GM12874 (cell line): ENCODE results near the gene THAP4.

Experiments used
- CTCF ChIP-seq: IDR thresholded peaks from 2 replicates; pipeline ENCODE4 v1.5.1; 2011; ENCODE audit warnings: low read depth, mild to moderate bottlenecking, control low read depth, low read length, moderate library complexity; ENCODE audit not compliant: insufficient read depth

The THAP4 gene

DNA sequence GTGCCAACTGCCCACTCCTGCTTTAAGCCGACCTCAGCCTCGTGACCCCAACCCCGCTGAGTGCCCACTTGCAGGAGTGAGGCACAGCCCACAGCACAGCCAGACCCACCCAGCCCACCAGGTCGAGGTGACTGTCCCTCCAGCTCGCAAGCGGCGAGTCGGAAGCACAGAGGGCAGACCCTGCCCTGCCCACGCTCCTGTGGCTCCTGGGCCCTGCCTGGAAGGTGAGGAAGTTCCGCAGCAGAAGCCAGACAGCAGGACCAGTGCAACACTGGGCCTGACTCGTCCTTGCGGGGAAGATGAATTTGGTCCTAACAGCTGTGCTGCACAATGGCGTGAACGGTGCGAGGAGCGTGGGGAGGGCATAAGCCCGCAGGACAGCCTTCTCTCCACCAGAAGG lies 39.7 kb upstream of the THAP4 start:
- TF ChIP-seq CTCF = no peak

GRCh38 chr2:241675885-241676284 lies 38.9 kb upstream of the THAP4 start:
- TF ChIP-seq CTCF = no peak

DNA sequence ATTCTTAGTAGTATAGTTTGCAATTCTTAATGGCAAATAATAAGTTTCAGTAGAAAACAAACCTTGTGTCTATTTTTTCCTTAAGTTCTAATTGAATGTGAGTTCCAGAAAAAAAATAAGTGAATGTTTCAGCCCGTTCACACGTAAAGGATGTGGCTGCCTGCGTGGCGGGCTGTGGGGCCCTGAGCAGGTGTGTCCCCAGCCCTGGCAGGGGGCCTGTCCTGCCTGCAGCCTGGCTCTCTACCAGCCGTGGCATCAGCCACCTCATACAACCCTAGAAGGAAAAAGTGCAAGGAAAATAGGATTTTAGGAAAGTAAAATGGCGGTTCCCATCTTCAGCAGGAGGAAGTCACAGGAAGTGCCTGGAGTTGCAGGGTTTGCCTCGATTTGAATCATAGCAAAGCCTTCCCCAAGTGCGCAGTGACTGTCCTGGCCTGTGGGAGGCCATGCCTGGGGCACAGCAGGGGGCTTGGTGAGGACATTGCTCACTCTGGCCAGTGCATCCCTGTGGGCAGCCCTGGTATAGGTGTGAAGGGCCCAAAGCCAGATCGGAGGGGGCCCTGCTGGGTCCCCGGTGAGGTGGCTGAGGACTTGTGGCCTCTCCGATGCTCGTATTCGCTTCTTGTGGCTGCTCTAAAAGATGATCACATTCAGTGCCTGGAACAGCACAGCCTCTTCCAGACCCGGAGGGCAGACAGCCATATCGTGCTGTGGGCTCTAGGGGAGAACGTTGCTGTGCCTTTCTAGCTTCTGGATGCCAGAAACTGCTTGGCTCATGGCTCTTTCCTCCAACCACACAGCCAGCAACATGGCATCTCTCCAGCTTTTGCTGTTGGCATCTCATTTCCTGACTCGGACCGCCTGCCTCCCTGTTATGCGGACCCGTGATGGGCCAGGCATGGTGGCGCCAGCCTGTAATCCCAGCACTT lies 37.1 kb upstream of the THAP4 start:
- 0 out of 2 replicates have a peak, but pooled peaks have one; percentile 4 for TF ChIP-seq CTCF

GRCh38 chr2:241673189-241673663 lies 36.3 kb upstream of the THAP4 start:
- no peak for TF ChIP-seq CTCF

GRCh38 chr2:241672243-241673188 lies 35.6 kb upstream of the THAP4 start:
- no peak for TF ChIP-seq CTCF

DNA sequence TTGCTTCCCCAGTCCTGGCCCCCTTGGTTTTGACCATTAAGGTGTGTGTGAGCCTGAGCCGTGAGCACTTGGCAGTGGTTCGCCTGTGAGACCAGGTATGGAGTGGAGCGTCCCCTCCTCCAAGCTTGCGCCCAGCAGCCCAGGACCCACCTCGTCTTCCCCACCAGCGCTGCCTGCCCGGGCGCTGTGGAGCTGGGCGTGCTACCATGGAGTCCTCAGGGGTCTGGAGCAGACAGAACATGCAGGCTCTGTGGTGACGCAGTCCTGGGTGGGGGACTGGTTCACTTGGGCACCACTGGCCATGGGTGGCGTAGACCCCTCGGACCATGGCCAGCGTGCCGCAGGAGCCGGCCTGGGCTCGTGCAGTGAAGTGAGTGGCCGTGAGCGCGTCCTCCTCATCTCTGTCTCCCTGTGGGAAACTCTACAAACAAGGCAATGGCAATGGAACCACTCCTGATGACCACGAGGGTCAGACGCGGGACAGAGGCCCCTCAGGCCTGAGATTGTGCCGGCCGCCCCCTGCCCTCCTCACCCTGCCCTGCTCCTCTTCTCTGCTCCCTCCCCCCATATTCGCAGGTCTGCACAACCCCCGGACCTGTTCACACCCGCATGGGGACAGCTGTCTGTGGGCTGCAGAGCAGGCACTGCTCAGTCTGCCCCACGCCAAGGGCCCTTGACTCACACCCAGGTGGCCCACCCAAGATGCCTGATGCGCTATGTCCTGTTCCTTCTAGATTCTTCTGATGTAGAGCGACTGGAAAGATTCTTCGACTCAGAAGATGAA lies 34.7 kb upstream of the THAP4 start:
- no peak for TF ChIP-seq CTCF
